Rectal smooth muscle tissue (tissue), 1 donor: ENCODE results near the gene SSTR3.

Source experiments
- H3K27ac ChIP-seq: one replicate; pipeline ENCODE4 v1.7.0; 2013; ENCODE audit warnings: low read depth, low read length, inconsistent platforms
- H3K27me3 ChIP-seq: one replicate; pipeline ENCODE4 v1.7.0; 2013; ENCODE audit warnings: low read length; ENCODE audit not compliant: control insufficient read depth, insufficient read depth
- H3K36me3 ChIP-seq: one replicate; pipeline ENCODE4 v1.7.0; 2013; ENCODE audit warnings: low read length; ENCODE audit not compliant: control insufficient read depth, insufficient read depth
- H3K4me1 ChIP-seq: one replicate; pipeline ENCODE4 v1.7.0; 2013; ENCODE audit warnings: low read length; ENCODE audit not compliant: control insufficient read depth, insufficient read depth
- H3K4me3 ChIP-seq: one replicate; pipeline ENCODE4 v1.7.0; 2013; ENCODE audit warnings: low read length
- H3K9ac ChIP-seq: one replicate; pipeline ENCODE4 v1.7.0; 2013; ENCODE audit warnings: low read length

Gene SSTR3

GRCh38 chr22:37182101-37182948 is 30.0 kb downstream of the SSTR3 start:
- Histone ChIP-seq H3K27ac (no peak overlapping the region), H3K9ac (no peak overlapping the region), H3K36me3 (no peaks in the 10 kb centered on the region), H3K27me3 (no peaks in the 10 kb centered on the region), H3K4me3 (no peak overlapping the region), H3K4me1 (peaks cover 3% of the 10 kb centered on the region)

DNA sequence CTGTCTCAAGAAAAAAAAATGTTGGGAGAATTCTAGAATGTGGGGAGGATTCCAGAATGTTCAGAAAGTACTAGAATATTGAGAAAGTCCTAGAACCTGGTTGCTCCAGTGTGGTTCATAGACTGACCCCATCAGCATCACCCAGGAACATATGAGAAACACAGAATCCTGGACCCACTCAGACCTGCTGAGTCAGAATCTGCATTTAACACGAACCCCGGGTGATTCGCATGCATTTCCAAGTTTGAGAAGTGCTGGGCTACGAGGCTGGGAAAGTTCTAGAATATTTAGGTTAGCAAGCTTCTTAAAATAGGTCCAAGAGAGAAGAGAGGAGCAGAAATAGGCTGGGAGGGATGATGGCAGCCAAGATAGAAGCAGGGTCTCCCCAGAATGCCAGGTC is 30.6 kb downstream of the SSTR3 start:
- Histone ChIP-seq H3K36me3 (no peaks in the 10 kb centered on the region), H3K27me3 (no peaks in the 10 kb centered on the region), H3K9ac (no peak overlapping the region), H3K27ac (no peak overlapping the region), H3K4me1 (peaks cover 5% of the 10 kb centered on the region), H3K4me3 (no peak overlapping the region)

GRCh38 chr22:37180531-37181231 is 31.6 kb downstream of the SSTR3 start:
- Histone ChIP-seq H3K36me3 (no peaks in the 10 kb centered on the region), H3K27ac (no peak overlapping the region), H3K4me3 (no peak overlapping the region), H3K9ac (no peak overlapping the region), H3K27me3 (no peaks in the 10 kb centered on the region), H3K4me1 (peaks cover 12% of the 10 kb centered on the region)

- Histone ChIP-seq H3K4me1 (peaks cover 12% of the 10 kb centered on the region), H3K4me3 (no peak overlapping the region), H3K9ac (no peak overlapping the region), H3K27me3 (no peaks in the 10 kb centered on the region), H3K36me3 (no peaks in the 10 kb centered on the region), H3K27ac (no peak overlapping the region)
Measured at GRCh38 chr22:37179622-37180420, 32.5 kb downstream of the SSTR3 start.

DNA sequence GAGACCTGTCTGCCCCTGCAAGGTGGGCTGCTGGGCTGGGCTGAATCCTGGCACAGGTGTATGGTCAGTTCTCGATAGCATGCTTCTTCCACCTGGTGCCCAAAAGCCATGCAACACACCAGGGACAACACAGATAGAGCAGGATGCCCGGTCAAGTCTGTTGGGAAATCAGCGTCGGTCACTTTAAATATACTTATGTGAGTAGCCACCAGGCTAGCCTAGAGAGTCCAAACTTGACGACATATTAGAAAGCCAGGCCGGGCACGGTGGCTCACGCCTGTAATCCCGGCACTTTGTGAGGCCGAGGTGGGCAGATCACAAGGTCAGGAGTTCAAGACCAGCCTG is 33.2 kb downstream of the SSTR3 start:
- no peaks in the 10 kb centered on the region for H3K36me3 ChIP-seq
- no peak overlapping the region for H3K4me3 ChIP-seq
- no peak overlapping the region for H3K9ac ChIP-seq
- peaks cover 12% of the 10 kb centered on the region for H3K4me1 ChIP-seq
- H3K27me3 ChIP-seq = no peaks in the 10 kb centered on the region
- H3K27ac ChIP-seq = no peak overlapping the region

GRCh38 chr22:37178350-37179125 is 33.7 kb downstream of the SSTR3 start:
- no peak overlapping the region for H3K27ac ChIP-seq
- no peaks in the 10 kb centered on the region for H3K36me3 ChIP-seq
- peaks cover 12% of the 10 kb centered on the region for H3K4me1 ChIP-seq
- H3K9ac ChIP-seq = no peak overlapping the region
- H3K4me3 ChIP-seq = no peak overlapping the region
- no peaks in the 10 kb centered on the region for H3K27me3 ChIP-seq

- H3K9ac ChIP-seq = no peak overlapping the region
- H3K27ac ChIP-seq = no peak overlapping the region
- peaks cover 12% of the 10 kb centered on the region for H3K4me1 ChIP-seq
- H3K36me3 ChIP-seq = no peaks in the 10 kb centered on the region
- H3K27me3 ChIP-seq = no peaks in the 10 kb centered on the region
- H3K4me3 ChIP-seq = no peak overlapping the region
Measured at GRCh38 chr22:37177755-37178154, 34.5 kb downstream of the SSTR3 start.

- H3K4me1 ChIP-seq = peaks cover 12% of the 10 kb centered on the region
- H3K27ac ChIP-seq = no peak overlapping the region
- H3K36me3 ChIP-seq = no peaks in the 10 kb centered on the region
- no peak overlapping the region for H3K4me3 ChIP-seq
- no peaks in the 10 kb centered on the region for H3K27me3 ChIP-seq
- no peak overlapping the region for H3K9ac ChIP-seq
Measured at GRCh38 chr22:37177221-37177620, 35.1 kb downstream of the SSTR3 start.

GRCh38 chr22:37176464-37177061 is 35.7 kb downstream of the SSTR3 start:
- Histone ChIP-seq H3K4me1 (peaks cover 12% of the 10 kb centered on the region), H3K9ac (no peak overlapping the region), H3K4me3 (peak overlapping the region; percentile 18), H3K36me3 (no peaks in the 10 kb centered on the region), H3K27ac (no peak overlapping the region), H3K27me3 (no peaks in the 10 kb centered on the region)

GRCh38 chr22:37175414-37176281 is 36.6 kb downstream of the SSTR3 start:
- no peaks in the 10 kb centered on the region for H3K27me3 ChIP-seq
- no peak overlapping the region for H3K9ac ChIP-seq
- no peak overlapping the region for H3K27ac ChIP-seq
- no peak overlapping the region for H3K4me3 ChIP-seq
- H3K36me3 ChIP-seq = no peaks in the 10 kb centered on the region
- H3K4me1 ChIP-seq = peaks cover 12% of the 10 kb centered on the region

GRCh38 chr22:37174964-37175363 is 37.3 kb downstream of the SSTR3 start:
- H3K27ac ChIP-seq = no peak overlapping the region
- no peak overlapping the region for H3K4me3 ChIP-seq
- H3K27me3 ChIP-seq = no peaks in the 10 kb centered on the region
- H3K36me3 ChIP-seq = no peaks in the 10 kb centered on the region
- H3K9ac ChIP-seq = no peak overlapping the region
- H3K4me1 ChIP-seq = peaks cover 12% of the 10 kb centered on the region
